VCaP (cell line): ENCODE measurements around the gene ZCCHC7.

ENCODE experiments used
- H3K27ac ChIP-seq: fragments of 450-650 bp; 2 replicates; pipeline ENCODE4 v1.5.1; 2017
- TF ChIP-seq, protein P1 (sequence below): fragments of 450-650 bp; conservative IDR thresholded peaks from 2 replicates; pipeline ENCODE4 v1.5.1; 2017; ENCODE audit warnings: mild to moderate bottlenecking, moderate library complexity

The ZCCHC7 gene

DNA sequence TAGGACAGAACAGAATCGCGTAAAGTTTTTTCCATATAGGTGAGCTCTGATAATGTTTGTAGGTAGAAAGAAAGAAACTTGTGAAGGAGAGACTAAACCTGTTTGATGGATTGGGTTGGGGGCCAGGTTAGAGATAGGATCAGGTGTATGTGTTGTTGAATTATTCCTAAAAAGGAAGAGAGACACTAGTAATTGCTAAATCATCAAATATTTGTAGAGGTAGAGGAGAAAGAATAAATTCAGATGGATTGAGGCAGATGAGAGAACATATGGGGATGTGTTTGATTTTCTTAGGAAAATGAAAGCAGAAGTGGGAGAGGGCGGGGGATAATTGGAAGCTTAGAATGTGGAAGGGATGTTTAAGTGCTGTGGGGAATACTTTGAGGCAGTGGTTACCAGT is 7.7 kb downstream of the ZCCHC7 start:
- H3K27ac ChIP-seq = no peak overlapping the region

GRCh38 chr9:37134166-37134565 is 13.8 kb downstream of the ZCCHC7 start:
- TF ChIP-seq, protein P1, sequence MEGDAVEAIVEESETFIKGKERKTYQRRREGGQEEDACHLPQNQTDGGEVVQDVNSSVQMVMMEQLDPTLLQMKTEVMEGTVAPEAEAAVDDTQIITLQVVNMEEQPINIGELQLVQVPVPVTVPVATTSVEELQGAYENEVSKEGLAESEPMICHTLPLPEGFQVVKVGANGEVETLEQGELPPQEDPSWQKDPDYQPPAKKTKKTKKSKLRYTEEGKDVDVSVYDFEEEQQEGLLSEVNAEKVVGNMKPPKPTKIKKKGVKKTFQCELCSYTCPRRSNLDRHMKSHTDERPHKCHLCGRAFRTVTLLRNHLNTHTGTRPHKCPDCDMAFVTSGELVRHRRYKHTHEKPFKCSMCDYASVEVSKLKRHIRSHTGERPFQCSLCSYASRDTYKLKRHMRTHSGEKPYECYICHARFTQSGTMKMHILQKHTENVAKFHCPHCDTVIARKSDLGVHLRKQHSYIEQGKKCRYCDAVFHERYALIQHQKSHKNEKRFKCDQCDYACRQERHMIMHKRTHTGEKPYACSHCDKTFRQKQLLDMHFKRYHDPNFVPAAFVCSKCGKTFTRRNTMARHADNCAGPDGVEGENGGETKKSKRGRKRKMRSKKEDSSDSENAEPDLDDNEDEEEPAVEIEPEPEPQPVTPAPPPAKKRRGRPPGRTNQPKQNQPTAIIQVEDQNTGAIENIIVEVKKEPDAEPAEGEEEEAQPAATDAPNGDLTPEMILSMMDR = no peak
- H3K27ac ChIP-seq = no peak overlapping the region

More for the DNA sequence above, 7.7 kb downstream of the ZCCHC7 start:
- TF ChIP-seq, protein P1 = no peak

DNA sequence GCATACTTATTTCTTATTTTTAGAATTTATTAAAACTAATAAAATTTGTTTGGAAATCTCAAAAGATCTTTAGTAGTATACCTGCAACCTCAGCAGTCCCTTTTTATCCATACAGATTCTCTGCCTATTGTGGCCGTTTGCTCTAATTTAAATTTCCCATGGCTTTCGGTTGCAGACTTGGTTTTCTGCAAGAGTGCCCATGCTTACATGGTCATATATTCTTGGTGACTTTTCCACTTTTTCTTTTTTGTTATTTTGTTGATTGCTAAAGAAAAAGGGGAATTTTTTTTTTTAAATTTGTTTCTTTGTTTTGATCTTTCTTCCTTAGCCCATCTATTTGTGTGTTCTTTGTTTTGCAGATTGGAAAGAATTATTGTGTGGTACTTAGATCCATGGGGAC is 20.6 kb downstream of the ZCCHC7 start:
- TF ChIP-seq, protein P1 = no peak
- no peak overlapping the region for H3K27ac ChIP-seq

GRCh38 chr9:37144762-37145161 is 24.4 kb downstream of the ZCCHC7 start:
- no peak overlapping the region for H3K27ac ChIP-seq
- TF ChIP-seq, protein P1 = no peak

DNA sequence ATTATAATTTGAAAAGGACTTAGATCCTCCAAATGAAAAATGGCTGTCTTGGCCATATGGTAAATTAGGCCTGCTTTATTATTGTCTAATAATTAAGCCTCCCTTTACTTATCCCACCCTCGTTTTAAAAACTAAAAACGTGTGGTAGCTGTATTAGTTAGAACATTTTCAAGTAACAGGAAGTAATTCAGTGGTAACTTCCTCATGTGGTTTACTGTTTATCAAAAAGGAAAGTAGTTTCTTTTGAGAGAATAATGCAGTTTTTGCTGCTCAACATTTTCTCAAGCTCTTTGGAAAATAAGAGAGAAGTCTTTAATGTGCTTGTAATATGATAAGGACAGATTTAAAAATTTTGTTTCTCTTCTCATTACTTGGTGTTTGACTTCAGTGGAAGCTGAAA is 26.0 kb downstream of the ZCCHC7 start:
- no peak overlapping the region for H3K27ac ChIP-seq
- TF ChIP-seq, protein P1 = no peak

- TF ChIP-seq, protein P1 = no peak
- H3K27ac ChIP-seq = no peak overlapping the region
Observed at GRCh38 chr9:37148181-37148580, 27.8 kb downstream of the ZCCHC7 start.

- H3K27ac ChIP-seq = no peak overlapping the region
- TF ChIP-seq, protein P1 = no peak
Observed at GRCh38 chr9:37149666-37150308, 29.4 kb downstream of the ZCCHC7 start.
